HepG2 (cell line): ENCODE measurements around the gene GGA2. TPM values are rescaled to one million over a fixed set of nuclear protein-coding genes. Genes with fewer than 3 reads are reported as not detected.

ENCODE experiments used
- CENPX ChIP-seq: sonication (generic); formaldehyde crosslinking; IDR thresholded peaks from 2 replicates; pipeline ENCODE4 v1.9.0; 2021; ENCODE audit warnings: mild to moderate bottlenecking, missing genetic modification reagents, moderate library complexity
- CERS6 ChIP-seq: sonication (generic); formaldehyde crosslinking; IDR thresholded peaks from 2 replicates; pipeline ENCODE4 v1.5.0; 2020; ENCODE audit warnings: missing genetic modification reagents
- CREM ChIP-seq, 2 experiments: sonication (generic) in 1 of 2; formaldehyde crosslinking in 1 of 2; IDR thresholded peaks; 2 replicates each; pipeline versions ENCODE4 v1.4.0 to v1.6.1; 2016 to 2020; ENCODE audit warnings: antibody characterized with exemption in 1 of 2, mild to moderate bottlenecking in 1 of 2, missing genetic modification reagents in 1 of 2
- CSRNP2 ChIP-seq: sonication (generic); formaldehyde crosslinking; conservative IDR thresholded peaks from 2 replicates; pipeline ENCODE4 v1.8.0; 2022; ENCODE audit warnings: low read depth, missing genetic modification reagents
- GABPB1 ChIP-seq: IDR thresholded peaks from 2 replicates; pipeline ENCODE4 v1.6.1; 2016; ENCODE audit warnings: mild to moderate bottlenecking, missing genetic modification reagents, moderate library complexity, missing compliant biosample characterization
- IKZF4 ChIP-seq: sonication (generic); formaldehyde crosslinking; IDR thresholded peaks from 2 replicates; pipeline ENCODE4 v1.5.1; 2020; ENCODE audit warnings: borderline replicate concordance, mild to moderate bottlenecking, low read depth, missing genetic modification reagents; ENCODE audit errors: not compliant biosample characterization
- MED1 ChIP-seq: sonication (generic); formaldehyde crosslinking; IDR thresholded peaks from 2 replicates; pipeline ENCODE4 v1.4.0; 2020; ENCODE audit warnings: missing genetic modification reagents
- MTA3 ChIP-seq: sonication (generic); formaldehyde crosslinking; IDR thresholded peaks from 2 replicates; pipeline ENCODE4 v1.4.0; 2020; ENCODE audit warnings: missing genetic modification reagents
- NFE2L2 ChIP-seq: fragments of 150-350 bp; IDR thresholded peaks from 2 replicates; pipeline ENCODE4 v1.6.1; 2014; ENCODE audit warnings: low read length
- NFYB ChIP-seq: sonication (generic); formaldehyde crosslinking; IDR thresholded peaks from 2 replicates; pipeline ENCODE4 v1.4.0; 2020; ENCODE audit warnings: missing genetic modification reagents
- PAX8 ChIP-seq: sonication (generic); formaldehyde crosslinking; IDR thresholded peaks from 2 replicates; pipeline ENCODE4 v1.8.0; 2022; ENCODE audit warnings: mild to moderate bottlenecking, missing genetic modification reagents, borderline replicate concordance
- RBM39 ChIP-seq: fragments of 200-400 bp; formaldehyde crosslinking; IDR thresholded peaks from one replicate; pipeline ENCODE4 v1.6.1; 2018; ENCODE audit warnings: antibody characterized with exemption, mild to moderate bottlenecking, low read depth, low read length; ENCODE audit not compliant: poor library complexity, severe bottlenecking
- RNF2 ChIP-seq: fragments of 450-650 bp; conservative IDR thresholded peaks from 2 replicates; pipeline ENCODE4 v1.6.1; 2016; ENCODE audit warnings: low read depth
- SMARCE1 ChIP-seq: fragments of 450-650 bp; IDR thresholded peaks from 2 replicates; pipeline ENCODE4 v1.6.1; 2017; ENCODE audit warnings: borderline replicate concordance
- TARDBP ChIP-seq: sonication (generic); formaldehyde crosslinking; IDR thresholded peaks from 2 replicates; pipeline ENCODE4 v1.8.0; 2022; ENCODE audit warnings: mild to moderate bottlenecking, missing genetic modification reagents
- ZFP36L2 ChIP-seq: sonication (generic); formaldehyde crosslinking; IDR thresholded peaks from 2 replicates; pipeline ENCODE4 v1.4.0; 2020; ENCODE audit warnings: missing genetic modification reagents
- ZKSCAN1 ChIP-seq: fragments of 150-350 bp; IDR thresholded peaks from 2 replicates; pipeline ENCODE4 v1.6.1; 2014; ENCODE audit warnings: low read length
- ZNF12 ChIP-seq: sonication (generic); formaldehyde crosslinking; IDR thresholded peaks from 2 replicates; pipeline ENCODE4 v1.5.0; 2020; ENCODE audit warnings: missing genetic modification reagents
- ZNF280D ChIP-seq: sonication (generic); formaldehyde crosslinking; IDR thresholded peaks from 2 replicates; pipeline ENCODE4 v1.5.1; 2020; ENCODE audit warnings: mild to moderate bottlenecking, missing genetic modification reagents
- ZNF484 ChIP-seq: sonication (generic); formaldehyde crosslinking; IDR thresholded peaks from 2 replicates; pipeline ENCODE4 v1.5.1; 2020; ENCODE audit warnings: mild to moderate bottlenecking, low read depth, missing genetic modification reagents, borderline replicate concordance
- ZNF547 ChIP-seq: sonication (generic); formaldehyde crosslinking; IDR thresholded peaks from 2 replicates; pipeline ENCODE4 v1.5.1; 2020; ENCODE audit warnings: mild to moderate bottlenecking, missing genetic modification reagents
- ZNF7 ChIP-seq: IDR thresholded peaks from 2 replicates; pipeline ENCODE4 v1.6.1; 2016; ENCODE audit warnings: missing biosample characterization, missing genetic modification reagents
- ZNF773 ChIP-seq: sonication (generic); formaldehyde crosslinking; IDR thresholded peaks from 2 replicates; pipeline ENCODE4 v1.4.0; 2020; ENCODE audit warnings: missing genetic modification reagents, borderline replicate concordance
- ZSCAN31 ChIP-seq: sonication (generic); formaldehyde crosslinking; IDR thresholded peaks from 2 replicates; pipeline ENCODE4 v1.5.0; 2020; ENCODE audit warnings: low read depth, mild to moderate bottlenecking, missing genetic modification reagents
- polyA plus RNA-seq, 8 experiments: library from polyadenylated mRNA; depleted of rRNA in 3 of 8; stranded (reverse) in 7 of 8; unstranded in 1 of 8; fragments of >200 nt; fragmentation: Illumina TruSeq in 4 of 8; extraction: Trizol in 4 of 8; gene quantifications; 2 replicates each; pipeline versions ENCODE4 v1.2.1 to v1.2.3, GENCODE V29; 2011 to 2016; ENCODE audit warnings: low read depth in 4 of 8, missing spikeins in 1 of 8, mixed read lengths in 1 of 8; ENCODE audit not compliant: insufficient read depth in 1 of 8
- total RNA-seq, 5 experiments: library from RNA; depleted of rRNA; stranded (reverse); fragments of >200 nt; fragmentation: Illumina TruSeq; extraction: Trizol; gene quantifications; 2 replicates each; pipeline ENCODE4 v1.2.3, GENCODE V29; 2016; ENCODE audit warnings: low read depth in 1 of 5

The GGA2 gene
- total and polyA plus RNA-seq, 2 of the 13 experiments (the other 11 are each of a cell fraction or from before 2014, with no cell fraction given): 51.5 to 69.8 TPM

- TF ChIP-seq ZSCAN31 (CRISPR knock-in tag) (peak; percentile 97), ZNF7 (CRISPR knock-in tag) (peak; percentile 17; the same call in 1 of the 2 replicates), MTA3 (CRISPR knock-in tag) (no peak), ZKSCAN1 (no peak; the same call in 1 of the 2 replicates), ZNF773 (CRISPR knock-in tag) (peak; percentile 89; the same call in 1 of the 2 replicates), NFE2L2 (peak; percentile 1; the same call in 1 of the 2 replicates), TARDBP (CRISPR knock-in tag) (peak; percentile 93), RBM39 (no peak), ZNF280D (CRISPR knock-in tag) (peak; percentile 96), CERS6 (CRISPR knock-in tag) (peak; percentile 88), SMARCE1 (no peak), CENPX (CRISPR knock-in tag) (no peak), ZFP36L2 (CRISPR knock-in tag) (0 out of 2 replicates have a peak, but pooled peaks have one; percentile 63), RNF2 (peak; percentile 87), CREM (IDR thresholded peaks at IDR 0.05) (peak; percentile 80), CREM (CRISPR knock-in tag; IDR thresholded peaks at IDR 0.05) (0 out of 2 replicates have a peak, but pooled peaks have one; percentile 27), PAX8 (no peak; the same call in 1 of the 2 replicates), IKZF4 (CRISPR knock-in tag) (peak; percentile 96), MED1 (CRISPR knock-in tag) (peak; percentile 82; the same call in 1 of the 2 replicates), ZNF484 (CRISPR knock-in tag) (peak; percentile 54; the same call in 1 of the 2 replicates), CSRNP2 (no peak), GABPB1 (CRISPR knock-in tag) (peak; percentile 99), NFYB (CRISPR knock-in tag) (peak; percentile 25; the same call in 1 of the 2 replicates), ZNF547 (peak; percentile 98), ZNF12 (CRISPR knock-in tag) (peak; percentile 52; the same call in 1 of the 2 replicates)
Measured at GRCh38 chr16:23452572-23453337, 57.5 kb downstream of the GGA2 start, which contains the start of gene COG7 (continued).
